Chondrocyte (in vitro differentiated cells): ENCODE data around the gene CACNA1B. TPM values are rescaled to one million over a fixed set of nuclear protein-coding genes. Genes with fewer than 3 reads are reported as not detected.

Experiments
- DNase-seq: peaks from one replicate; pipeline ENCODE4 v3.0.0; 2021; ENCODE audit warnings: mixed read lengths, low spot score
- H3K27ac Mint-ChIP-seq: one replicate; pipeline ENCODE4 v1.8.0; 2021; ENCODE audit warnings: mild to moderate bottlenecking, moderate library complexity, mixed read lengths; ENCODE audit not compliant: unreplicated experiment
- H3K27me3 Mint-ChIP-seq: 2 replicates; pipeline ENCODE4 v1.8.0; 2021; ENCODE audit warnings: low read depth, mixed read lengths
- H3K36me3 Mint-ChIP-seq: 2 replicates; pipeline ENCODE4 v1.8.0; 2021; ENCODE audit warnings: low read depth, mixed read lengths
- H3K4me1 Mint-ChIP-seq: 2 replicates; pipeline ENCODE4 v1.8.0; 2021; ENCODE audit warnings: low read depth, mild to moderate bottlenecking, mixed read lengths
- H3K4me3 Mint-ChIP-seq: one replicate; pipeline ENCODE4 v1.8.0; 2021; ENCODE audit warnings: mild to moderate bottlenecking, moderate library complexity, mixed read lengths; ENCODE audit not compliant: unreplicated experiment
- H3K9me3 Mint-ChIP-seq: 2 replicates; pipeline ENCODE4 v1.8.0; 2021; ENCODE audit warnings: low read depth, mixed read lengths
- total RNA-seq: library from RNA; stranded (reverse); gene quantifications from 3 replicates; pipeline ENCODE4 v1.2.1, GENCODE V29; 2021
- TF ChIP-seq, protein P1 (sequence below): fragments of 200-600 bp; sonication (generic); IDR thresholded peaks from 2 replicates; pipeline ENCODE4 v1.5.0; 2021; ENCODE audit warnings: antibody characterized with exemption, mild to moderate bottlenecking, moderate library complexity

The CACNA1B gene
- total RNA-seq, 1 donor from 2014 or later = 3.7 TPM

DNA sequence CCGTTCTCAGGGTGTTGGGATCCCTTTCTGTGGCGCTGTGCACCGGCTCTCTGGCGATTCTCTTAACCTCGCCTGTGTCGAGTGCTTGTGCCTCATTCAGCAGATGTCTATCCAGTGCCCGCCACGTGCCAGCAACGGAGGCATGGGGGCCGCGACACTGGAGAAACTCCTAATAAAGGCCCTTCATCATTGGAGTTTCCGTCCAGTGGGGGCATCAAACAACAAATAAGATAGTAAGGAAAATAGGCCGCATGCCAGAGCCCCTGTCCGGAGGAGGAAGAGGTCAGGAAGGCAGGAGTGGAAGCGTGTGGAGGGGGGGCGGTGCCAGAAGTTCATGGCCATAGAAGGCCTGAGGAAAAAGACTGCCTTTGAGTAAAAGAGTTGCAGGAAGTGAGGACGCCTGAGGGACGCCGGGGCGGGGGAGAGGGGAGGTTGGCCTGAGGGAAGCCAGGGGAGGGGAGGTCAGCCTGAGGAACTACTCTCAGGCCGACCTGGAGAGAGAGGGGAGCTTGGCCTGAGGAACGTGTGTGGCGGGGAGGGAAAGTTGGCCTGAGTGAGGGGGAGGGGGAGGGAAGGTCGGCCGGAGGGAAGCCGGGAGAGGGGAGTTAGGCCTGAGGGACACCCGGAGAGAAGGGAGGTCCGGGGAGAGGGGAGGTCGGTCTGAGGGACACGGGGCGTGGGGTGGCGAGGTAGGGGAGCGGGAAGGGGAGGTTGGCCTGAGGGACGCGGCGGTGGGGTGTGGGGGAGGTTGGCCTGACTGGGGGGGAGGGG lies 82.2 kb downstream of the CACNA1B start:
- peaks cover 8% of the 10 kb centered on the region for H3K36me3 Mint-ChIP-seq
- H3K4me3 Mint-ChIP-seq = no peak overlapping the region
- H3K9me3 Mint-ChIP-seq = peaks cover 24% of the 10 kb centered on the region
- no peak overlapping the region for H3K27ac Mint-ChIP-seq
- DNase-seq = peak; percentile 95
- peaks cover 3% of the 10 kb centered on the region for H3K27me3 Mint-ChIP-seq
- TF ChIP-seq, protein P1, sequence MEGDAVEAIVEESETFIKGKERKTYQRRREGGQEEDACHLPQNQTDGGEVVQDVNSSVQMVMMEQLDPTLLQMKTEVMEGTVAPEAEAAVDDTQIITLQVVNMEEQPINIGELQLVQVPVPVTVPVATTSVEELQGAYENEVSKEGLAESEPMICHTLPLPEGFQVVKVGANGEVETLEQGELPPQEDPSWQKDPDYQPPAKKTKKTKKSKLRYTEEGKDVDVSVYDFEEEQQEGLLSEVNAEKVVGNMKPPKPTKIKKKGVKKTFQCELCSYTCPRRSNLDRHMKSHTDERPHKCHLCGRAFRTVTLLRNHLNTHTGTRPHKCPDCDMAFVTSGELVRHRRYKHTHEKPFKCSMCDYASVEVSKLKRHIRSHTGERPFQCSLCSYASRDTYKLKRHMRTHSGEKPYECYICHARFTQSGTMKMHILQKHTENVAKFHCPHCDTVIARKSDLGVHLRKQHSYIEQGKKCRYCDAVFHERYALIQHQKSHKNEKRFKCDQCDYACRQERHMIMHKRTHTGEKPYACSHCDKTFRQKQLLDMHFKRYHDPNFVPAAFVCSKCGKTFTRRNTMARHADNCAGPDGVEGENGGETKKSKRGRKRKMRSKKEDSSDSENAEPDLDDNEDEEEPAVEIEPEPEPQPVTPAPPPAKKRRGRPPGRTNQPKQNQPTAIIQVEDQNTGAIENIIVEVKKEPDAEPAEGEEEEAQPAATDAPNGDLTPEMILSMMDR = no peak
- H3K4me1 Mint-ChIP-seq = no peaks in the 10 kb centered on the region

DNA sequence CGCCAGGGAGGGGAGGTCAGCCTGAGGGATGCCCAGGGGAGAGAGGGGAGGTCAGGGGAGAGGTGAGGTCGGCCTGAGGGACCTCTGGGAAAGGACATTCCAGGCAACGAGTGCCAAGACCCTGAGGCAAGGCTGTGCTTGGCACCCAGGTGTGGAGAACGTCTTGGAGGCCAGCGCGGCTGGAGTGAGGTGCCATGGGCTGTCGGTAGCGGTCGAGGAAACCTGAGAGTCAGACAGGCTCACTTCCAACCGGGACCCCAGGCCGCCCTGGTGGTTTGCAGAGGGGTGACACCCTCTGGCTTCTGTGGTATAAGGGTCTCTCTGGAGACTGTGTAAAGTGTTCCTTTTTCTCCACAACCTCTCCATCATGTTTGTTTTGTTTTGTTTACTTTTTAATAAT lies 82.9 kb downstream of the CACNA1B start:
- Mint-ChIP-seq H3K9me3 (peaks cover 24% of the 10 kb centered on the region), H3K27me3 (peaks cover 3% of the 10 kb centered on the region), H3K27ac (no peak overlapping the region), H3K4me3 (no peak overlapping the region), H3K36me3 (peaks cover 8% of the 10 kb centered on the region), H3K4me1 (no peaks in the 10 kb centered on the region)
- DNase-seq = no peak
- TF ChIP-seq, protein P1 = no peak

DNA sequence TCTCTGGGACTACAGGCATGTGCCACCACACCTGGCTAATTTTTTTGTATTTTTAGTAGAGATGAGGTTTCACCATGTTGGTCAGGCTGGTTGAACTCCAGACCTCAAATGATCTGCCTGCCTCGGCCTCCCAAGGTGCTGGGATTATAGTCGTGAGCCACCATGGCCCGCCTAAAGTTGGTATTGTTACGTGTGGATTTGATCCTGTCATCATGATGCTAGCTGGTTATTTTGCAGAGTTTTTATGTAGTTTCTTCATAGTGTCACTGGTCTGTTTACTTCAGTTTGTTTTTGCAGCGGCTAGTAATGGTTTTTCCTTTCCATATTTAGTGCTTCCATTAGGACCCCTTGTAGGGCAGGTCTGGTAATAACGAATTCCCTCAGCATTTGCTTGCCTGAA lies 85.9 kb downstream of the CACNA1B start:
- no peak for DNase-seq
- H3K4me1 Mint-ChIP-seq = no peaks in the 10 kb centered on the region
- peaks cover 8% of the 10 kb centered on the region for H3K36me3 Mint-ChIP-seq

DNA sequence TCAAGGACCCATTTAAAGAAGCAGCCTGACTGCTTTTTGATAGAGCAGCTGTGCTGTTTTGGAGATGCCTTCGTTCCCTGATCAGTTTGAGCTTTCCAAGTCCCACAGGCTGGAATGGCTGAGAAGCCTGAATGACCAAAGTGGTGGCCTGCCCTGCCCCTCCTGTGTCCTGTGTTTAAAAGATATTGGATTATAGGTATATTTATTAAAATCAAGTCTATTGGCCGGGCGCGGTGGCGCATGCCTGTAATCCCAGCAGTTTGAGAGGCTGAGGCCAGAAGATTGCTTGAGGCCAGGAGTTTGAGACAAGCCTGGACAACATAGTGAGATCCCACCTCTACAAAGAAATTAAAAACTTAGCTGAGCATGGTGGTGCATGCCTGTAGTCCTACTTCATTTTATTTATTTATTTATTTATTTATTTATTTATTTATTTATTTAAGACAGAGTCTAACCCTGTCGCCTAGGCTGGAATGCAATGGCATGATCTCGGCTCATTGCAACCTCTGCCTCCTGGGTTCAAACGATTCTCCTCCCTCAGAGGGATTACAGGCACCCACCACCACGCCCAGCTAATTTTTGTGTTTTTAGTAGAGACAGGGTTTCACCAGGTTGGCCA lies 87.7 kb downstream of the CACNA1B start:
- H3K36me3 Mint-ChIP-seq = peaks cover 8% of the 10 kb centered on the region
- H3K27ac Mint-ChIP-seq = no peak overlapping the region
- no peak overlapping the region for H3K4me3 Mint-ChIP-seq
- TF ChIP-seq, protein P1 = no peak
- peaks cover 24% of the 10 kb centered on the region for H3K9me3 Mint-ChIP-seq
- H3K27me3 Mint-ChIP-seq = peaks cover 4% of the 10 kb centered on the region
- H3K4me1 Mint-ChIP-seq = no peaks in the 10 kb centered on the region
- DNase-seq = no peak

More for the DNA sequence above, 85.9 kb downstream of the CACNA1B start:
- Mint-ChIP-seq H3K9me3 (peaks cover 24% of the 10 kb centered on the region), H3K4me3 (no peak overlapping the region), H3K27ac (no peak overlapping the region), H3K27me3 (peaks cover 3% of the 10 kb centered on the region)
- TF ChIP-seq, protein P1 = no peak

DNA sequence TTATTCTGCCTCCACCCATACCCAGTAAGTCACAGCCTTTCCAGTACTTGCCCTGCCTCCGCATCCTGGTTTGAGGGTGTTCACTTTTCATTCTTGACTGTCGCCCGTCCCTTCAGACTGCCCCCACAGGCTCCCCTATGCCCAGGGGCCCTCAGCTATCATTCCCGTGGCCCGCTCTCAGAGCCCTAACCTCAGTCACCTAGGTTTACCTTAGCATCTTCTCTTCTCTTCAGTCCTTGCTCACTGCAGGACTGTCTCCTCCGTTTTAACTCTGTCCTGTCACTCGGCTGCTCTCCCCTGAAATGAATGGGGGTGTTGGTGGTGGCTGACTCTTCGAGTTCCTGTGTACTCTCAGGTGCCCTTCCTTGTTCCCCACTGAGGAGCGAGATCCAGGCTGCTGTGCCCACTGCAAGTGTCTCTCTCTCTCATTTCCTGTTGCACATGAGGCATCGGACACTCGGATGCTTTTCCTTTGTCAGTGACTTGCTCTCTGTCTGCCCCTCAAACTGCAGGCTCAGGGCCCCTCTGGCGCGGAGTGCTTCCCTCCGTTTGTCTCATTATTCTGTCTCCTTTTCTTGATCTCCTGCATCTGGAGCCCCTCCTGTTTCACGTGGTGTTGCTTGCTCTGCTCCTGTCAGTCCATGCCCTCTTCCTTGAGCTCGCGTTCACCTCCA lies 89.8 kb downstream of the CACNA1B start:
- no peak overlapping the region for H3K4me3 Mint-ChIP-seq
- no peaks in the 10 kb centered on the region for H3K4me1 Mint-ChIP-seq
- no peak for DNase-seq
- peaks cover 16% of the 10 kb centered on the region for H3K9me3 Mint-ChIP-seq
- H3K36me3 Mint-ChIP-seq = peaks cover 4% of the 10 kb centered on the region
- TF ChIP-seq, protein P1 = no peak
- peaks cover 2% of the 10 kb centered on the region for H3K27me3 Mint-ChIP-seq
- no peak overlapping the region for H3K27ac Mint-ChIP-seq
